Epithelial cell of esophagus (primary cell): ENCODE data around the gene TGFBR2.
A peak's percentile ranks its signal among the peaks of the same experiment; 100 is the strongest.
"Not testable (repeated sequence)": the region's sequence is repeated elsewhere in the genome, so short reads cannot be mapped to it uniquely, and the experiment has no call there.

Source experiments
- DNase-seq: peaks from one replicate; pipeline ENCODE4 v3.0.0; 2010; ENCODE audit warnings: low read depth
- H3K4me3 ChIP-seq: 2 replicates; pipeline ENCODE4 v1.5.1; 2011; ENCODE audit warnings: mild to moderate bottlenecking, low read length, control low read depth
- TF ChIP-seq, protein P1 (sequence below): IDR thresholded peaks from 2 replicates; pipeline ENCODE4 v1.5.1; 2011; ENCODE audit warnings: low read depth, mild to moderate bottlenecking, low read length, control low read depth, inconsistent platforms; ENCODE audit not compliant: insufficient read depth; ENCODE audit errors: missing control alignments

Gene TGFBR2

DNA sequence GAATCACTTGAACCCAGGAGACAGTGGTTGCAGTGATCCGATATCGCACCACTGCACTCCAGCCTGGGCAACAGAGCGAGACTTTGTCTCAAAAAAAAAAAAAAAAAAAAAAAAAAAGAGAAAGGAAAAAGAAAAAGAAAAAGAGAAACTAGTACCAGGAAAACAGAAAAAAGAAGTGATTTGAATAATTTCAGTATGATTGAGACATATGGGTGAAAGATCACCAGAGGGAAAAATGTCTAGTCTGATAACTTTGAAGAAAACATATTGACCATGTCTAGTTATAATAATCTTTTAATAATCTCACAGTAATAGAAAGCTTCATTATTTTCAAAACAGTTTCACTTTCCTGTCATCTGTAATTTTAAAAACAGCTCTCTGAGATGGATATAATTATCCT is 16.4 kb downstream of the TGFBR2 start:
- no peak for DNase-seq
- H3K4me3 ChIP-seq: no peak overlapping the region
- TF ChIP-seq, protein P1, sequence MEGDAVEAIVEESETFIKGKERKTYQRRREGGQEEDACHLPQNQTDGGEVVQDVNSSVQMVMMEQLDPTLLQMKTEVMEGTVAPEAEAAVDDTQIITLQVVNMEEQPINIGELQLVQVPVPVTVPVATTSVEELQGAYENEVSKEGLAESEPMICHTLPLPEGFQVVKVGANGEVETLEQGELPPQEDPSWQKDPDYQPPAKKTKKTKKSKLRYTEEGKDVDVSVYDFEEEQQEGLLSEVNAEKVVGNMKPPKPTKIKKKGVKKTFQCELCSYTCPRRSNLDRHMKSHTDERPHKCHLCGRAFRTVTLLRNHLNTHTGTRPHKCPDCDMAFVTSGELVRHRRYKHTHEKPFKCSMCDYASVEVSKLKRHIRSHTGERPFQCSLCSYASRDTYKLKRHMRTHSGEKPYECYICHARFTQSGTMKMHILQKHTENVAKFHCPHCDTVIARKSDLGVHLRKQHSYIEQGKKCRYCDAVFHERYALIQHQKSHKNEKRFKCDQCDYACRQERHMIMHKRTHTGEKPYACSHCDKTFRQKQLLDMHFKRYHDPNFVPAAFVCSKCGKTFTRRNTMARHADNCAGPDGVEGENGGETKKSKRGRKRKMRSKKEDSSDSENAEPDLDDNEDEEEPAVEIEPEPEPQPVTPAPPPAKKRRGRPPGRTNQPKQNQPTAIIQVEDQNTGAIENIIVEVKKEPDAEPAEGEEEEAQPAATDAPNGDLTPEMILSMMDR: no peak

DNA sequence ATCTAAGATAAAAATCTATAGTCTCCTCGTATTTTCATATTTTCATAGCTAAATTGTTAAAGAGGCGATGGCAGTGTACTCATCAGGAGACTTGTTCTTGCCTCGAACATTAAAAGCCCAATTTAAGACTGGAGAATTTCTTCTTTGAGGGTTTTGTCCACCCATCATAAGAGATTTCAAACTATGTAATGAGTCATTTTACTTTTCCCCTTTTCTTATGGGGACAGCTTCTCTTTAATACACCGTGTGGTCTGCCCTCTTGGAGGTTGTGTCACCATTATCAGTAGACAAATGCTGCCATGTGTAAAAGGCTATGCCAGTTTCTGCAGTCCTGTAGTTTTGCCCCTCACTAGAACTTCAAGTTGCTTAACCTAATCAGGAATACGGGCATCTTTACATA is 16.9 kb downstream of the TGFBR2 start:
- TF ChIP-seq, protein P1: no peak
- no peak for DNase-seq
- no peak overlapping the region for H3K4me3 ChIP-seq

DNA sequence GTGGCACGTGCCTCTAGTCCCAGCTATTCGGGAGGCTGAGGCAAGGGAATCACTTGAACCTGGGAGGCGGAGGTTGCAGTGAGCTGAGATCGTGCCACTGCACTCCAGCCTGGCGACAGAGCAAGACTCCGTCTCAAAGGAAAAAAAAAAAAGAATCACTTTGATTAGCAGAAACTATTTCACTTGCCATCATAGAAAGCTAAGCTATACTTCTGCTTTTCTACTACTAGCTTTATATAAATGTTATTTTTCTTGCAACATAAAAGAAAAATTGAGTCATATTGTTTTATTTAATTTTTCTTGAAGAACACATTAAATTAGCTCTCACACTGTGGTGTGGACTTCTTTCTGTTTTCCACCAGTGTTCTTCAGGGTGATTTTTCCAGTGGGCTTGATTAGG is 18.1 kb downstream of the TGFBR2 start:
- not testable (repeated sequence) for H3K4me3 ChIP-seq, DNase-seq

DNA sequence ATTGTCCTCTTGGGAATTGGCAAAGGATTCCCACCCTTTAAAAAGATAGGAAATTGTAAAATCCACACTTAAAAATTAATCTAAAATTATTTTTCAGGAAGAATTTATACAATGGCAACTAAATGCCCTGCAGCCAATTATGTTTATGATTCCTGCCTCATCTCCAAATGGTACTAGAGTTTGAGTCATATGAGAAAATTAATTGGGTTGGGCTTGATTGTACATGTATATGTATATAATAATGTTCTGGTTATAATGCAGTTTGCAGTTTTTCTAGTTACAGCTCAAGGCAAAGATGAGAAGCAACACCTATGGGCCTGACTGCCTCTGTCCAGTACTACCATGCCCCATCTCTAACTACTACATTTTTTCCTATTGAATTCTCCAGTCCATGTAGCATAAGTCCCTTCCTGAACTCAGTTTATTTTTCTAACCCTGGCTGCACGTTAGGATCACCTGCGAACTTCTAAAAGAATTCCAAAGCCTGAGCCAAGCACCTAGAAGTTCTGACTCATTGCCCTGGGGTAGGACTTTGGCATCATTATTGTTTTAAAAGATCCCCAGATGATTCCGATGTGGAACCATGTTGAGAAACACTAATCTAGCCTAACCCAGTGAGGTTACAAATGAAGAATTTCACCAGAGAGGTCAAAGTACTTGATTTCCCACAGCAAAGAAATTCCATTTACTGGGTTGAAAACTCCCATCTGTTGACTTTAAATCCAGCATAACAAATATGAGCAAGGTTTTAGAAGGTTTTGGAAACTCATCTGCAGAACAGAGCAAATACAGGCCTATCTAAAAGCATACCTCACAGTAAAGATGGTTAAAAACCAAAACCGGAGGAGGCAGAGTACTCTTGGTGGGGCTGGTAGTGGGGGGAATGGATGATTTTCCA is 19.4 kb downstream of the TGFBR2 start:
- peak; percentile 95 for DNase-seq
- TF ChIP-seq, protein P1: no peak
- H3K4me3 ChIP-seq: no peak overlapping the region

DNA sequence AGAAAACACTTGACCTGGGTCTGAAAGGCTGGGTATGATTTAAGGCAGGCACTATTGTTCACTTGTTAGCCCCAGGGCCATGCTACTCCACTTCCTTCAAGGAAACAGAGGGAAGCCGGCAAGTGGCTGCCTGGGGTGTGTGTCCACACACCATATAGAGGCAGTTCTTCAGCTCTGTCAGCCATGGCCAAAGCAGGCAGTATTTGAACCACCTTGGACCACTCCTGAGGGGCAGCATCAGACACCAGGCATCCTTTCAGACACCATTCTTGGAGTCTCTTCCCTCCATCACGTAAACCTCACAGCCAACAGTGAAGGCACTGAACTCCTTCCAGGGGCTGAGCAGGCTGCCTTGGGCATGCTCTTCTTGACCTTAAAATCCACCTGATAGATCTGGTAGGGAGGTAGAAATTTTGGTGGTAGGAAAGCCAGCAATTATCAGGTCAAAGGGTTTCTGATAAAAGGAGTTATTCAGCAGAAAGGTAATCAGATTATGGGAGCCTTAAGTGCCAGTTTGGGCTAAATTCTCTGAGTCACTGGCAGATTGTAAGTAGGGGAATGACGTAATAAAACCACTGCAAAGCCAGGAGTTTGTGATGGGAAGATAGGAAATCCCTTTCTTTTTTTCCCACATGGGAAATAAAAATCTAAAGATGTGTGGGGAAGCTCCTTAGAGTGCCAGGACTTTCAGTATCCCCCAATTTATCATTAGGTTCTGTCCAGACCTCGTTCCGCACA is 20.2 kb downstream of the TGFBR2 start:
- peak; percentile 66 for DNase-seq
- TF ChIP-seq, protein P1: no peak
- H3K4me3 ChIP-seq: no peak overlapping the region

DNA sequence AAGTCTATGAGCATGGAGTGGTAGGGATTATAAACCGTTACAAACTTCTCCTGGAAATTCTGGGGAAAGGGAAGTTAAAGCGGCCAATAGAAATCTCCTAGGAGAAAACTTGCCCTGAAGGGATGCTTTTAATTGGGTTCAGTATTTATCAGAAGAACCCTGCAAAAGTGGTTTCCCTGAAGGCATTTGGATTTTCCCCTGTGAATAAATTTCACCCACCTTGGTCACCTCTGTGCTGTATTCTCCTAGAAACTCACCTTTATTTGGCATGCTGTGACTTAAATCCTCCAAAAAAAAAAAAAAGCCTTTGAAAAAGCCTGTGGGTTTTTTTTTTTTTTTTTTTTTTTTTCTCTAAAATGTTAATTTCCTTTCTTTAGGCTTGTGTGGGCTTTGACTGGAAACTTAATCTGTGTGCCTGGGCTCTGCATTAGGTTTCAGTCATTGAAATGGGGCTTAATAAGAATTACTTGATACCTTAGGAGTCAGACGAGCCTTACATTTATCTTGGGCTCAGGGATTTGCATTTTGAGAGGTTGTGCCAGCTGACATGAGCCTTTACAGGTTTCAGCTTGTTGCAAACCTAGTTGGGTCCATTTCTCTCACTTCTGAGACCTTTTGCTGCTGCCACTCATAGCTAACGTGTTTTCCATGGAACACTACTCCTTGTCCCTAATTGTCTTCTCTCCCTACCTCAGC is 22.0 kb downstream of the TGFBR2 start:
- TF ChIP-seq, protein P1: no peak
- H3K4me3 ChIP-seq: no peak overlapping the region
- peak; percentile 46 for DNase-seq
